Lower leg skin (tissue), 4 donors: ENCODE measurements around the gene FLNC. TPM values are rescaled to one million over a fixed set of nuclear protein-coding genes. Genes with fewer than 3 reads are reported as not detected.

Experiments used
- DNase-seq, 2 donors: peaks; one replicate each; pipeline ENCODE4 v3.0.0-alpha.2; 2019; ENCODE audit warnings: low spot score in 2 of 2
- H3K4me3 ChIP-seq: fragments of 200-600 bp; sonication (generic); 2 replicates; pipeline ENCODE4 v1.5.1; 2017; ENCODE audit warnings: mild to moderate bottlenecking, low read depth; ENCODE audit not compliant: poor library complexity, severe bottlenecking
- POLR2A ChIP-seq, 2 donors: fragments of 450-650 bp; IDR thresholded peaks; one replicate each; pipeline ENCODE4 v1.6.1; 2016 to 2017; ENCODE audit warnings: antibody characterized with exemption in 2 of 2, mild to moderate bottlenecking in 1 of 2, moderate library complexity in 1 of 2
- WGBS, 2 donors: methylation state at CpG; one replicate each; pipeline ENCODE4 v1.1.5; 2018; 5-methylcytosine and 5-hydroxymethylcytosine counted together
- intact Hi-C: fragments of 100-400 bp; cut with DNase I; formaldehyde crosslinking; loops from one replicate; pipeline ENCODE4 v1.15.0; 2023; ENCODE audit warnings: low total_unique reads
- total RNA-seq, 4 donors: library from RNA; depleted of rRNA; stranded (reverse); fragments of >200 nt; gene quantifications; one replicate each; pipeline ENCODE4 v1.1.0, GENCODE V29; 2016
- TF ChIP-seq, protein P1 (sequence below), 3 donors: fragments of 450-650 bp; IDR thresholded peaks; one replicate each; pipeline ENCODE4 v1.5.1; 2016; ENCODE audit warnings: antibody characterized with exemption in 3 of 3, mild to moderate bottlenecking in 3 of 3, moderate library complexity in 2 of 3

The FLNC gene
- total RNA-seq, 4 donors from 2014 or later = 5.0 to 11.1 (median 6.2) TPM

DNA sequence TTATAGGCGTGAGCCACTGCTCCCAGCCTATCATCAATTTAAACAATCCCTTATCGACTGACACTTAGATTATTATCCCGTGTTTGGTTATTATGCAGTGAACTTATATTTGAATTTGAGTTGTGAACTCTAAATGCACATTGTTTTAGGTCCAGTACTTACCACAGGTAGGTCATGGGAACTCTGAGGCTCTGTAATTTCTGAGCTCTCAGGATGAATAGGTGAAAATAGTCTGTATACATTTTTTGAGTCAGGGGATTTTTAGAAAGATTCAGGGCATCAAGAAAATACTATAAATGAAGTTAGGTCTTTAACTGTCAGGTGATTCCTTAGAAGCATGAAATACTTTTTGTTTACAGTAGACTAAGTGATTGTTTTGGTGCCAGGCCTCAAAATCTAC lies 29.6 kb upstream of the FLNC start:
- DNase-seq = no peak
- intact Hi-C loops = no loop called here
- H3K4me3 ChIP-seq = no peak overlapping the region
- 93 to 95% methylated on average over 3 of the region's 3 CpGs for WGBS, 2 donors
- no peak for TF ChIP-seq POLR2A (IDR thresholded peaks at IDR 0.05)
- TF ChIP-seq, protein P1, sequence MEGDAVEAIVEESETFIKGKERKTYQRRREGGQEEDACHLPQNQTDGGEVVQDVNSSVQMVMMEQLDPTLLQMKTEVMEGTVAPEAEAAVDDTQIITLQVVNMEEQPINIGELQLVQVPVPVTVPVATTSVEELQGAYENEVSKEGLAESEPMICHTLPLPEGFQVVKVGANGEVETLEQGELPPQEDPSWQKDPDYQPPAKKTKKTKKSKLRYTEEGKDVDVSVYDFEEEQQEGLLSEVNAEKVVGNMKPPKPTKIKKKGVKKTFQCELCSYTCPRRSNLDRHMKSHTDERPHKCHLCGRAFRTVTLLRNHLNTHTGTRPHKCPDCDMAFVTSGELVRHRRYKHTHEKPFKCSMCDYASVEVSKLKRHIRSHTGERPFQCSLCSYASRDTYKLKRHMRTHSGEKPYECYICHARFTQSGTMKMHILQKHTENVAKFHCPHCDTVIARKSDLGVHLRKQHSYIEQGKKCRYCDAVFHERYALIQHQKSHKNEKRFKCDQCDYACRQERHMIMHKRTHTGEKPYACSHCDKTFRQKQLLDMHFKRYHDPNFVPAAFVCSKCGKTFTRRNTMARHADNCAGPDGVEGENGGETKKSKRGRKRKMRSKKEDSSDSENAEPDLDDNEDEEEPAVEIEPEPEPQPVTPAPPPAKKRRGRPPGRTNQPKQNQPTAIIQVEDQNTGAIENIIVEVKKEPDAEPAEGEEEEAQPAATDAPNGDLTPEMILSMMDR (IDR thresholded peaks at IDR 0.05) = no peak

DNA sequence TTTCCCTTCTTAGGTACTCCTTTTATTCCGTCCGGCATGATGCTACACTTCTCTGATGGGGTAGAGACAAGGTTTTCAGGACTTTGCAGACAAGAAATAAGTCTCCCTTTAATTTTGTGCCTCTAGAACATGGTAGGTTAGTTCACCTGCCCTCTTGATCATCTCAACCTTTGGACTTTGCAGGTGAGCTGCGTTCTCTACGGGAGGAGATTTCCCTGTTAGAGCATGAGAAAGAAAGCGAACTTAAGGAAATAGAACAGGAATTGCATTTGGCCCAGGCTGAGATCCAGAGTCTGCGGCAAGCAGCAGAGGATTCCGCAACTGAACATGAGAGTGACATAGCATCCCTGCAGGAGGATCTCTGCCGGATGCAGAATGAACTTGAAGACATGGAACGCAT lies 29.2 kb upstream of the FLNC start:
- 96 to 98% methylated on average over 9 of the region's 9 CpGs for WGBS, 2 donors
- DNase-seq = peak in 1 of 2 donors; percentile 34
- no peak for TF ChIP-seq POLR2A (IDR thresholded peaks at IDR 0.05)
- TF ChIP-seq, protein P1 (IDR thresholded peaks at IDR 0.05) = no peak
- intact Hi-C loops = no loop called here
- no peak overlapping the region for H3K4me3 ChIP-seq

DNA sequence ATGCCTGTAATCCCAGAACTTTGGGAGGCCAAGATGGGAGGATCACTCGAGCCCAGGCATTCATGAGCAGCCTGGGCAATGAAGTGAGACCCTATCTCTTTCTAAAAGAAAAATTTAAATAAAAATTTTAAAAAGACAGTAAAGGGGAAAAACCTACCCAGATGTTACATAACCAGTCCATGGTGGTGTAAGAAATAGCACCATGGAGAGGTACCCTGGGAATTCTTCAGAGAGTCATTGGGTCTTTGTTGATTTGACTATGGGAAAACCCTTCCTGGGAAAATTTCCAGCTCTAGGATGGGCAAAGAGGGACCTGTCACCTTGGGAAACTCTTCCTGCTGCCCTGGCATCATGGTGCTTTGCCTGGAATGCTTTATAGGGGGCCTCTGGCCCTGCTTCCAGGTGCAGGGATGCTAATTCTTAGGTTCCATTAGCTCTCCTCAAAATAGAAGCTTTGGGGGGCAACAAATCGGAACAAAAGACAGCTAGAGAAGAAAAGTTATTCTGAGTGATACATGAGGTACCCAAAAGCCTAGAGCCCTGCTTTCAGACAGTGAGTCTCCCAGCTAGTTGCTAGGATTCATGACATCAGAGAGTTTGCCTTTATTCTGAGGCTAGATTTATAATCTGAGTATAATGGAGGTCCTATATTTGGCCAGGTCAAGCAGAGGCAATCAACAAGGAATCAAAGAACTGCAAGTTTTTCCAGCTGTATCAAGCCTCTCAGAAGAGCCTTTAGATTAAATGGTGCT lies 28.4 kb upstream of the FLNC start:
- TF ChIP-seq, protein P1 (IDR thresholded peaks at IDR 0.05) = no peak
- TF ChIP-seq POLR2A (IDR thresholded peaks at IDR 0.05) = no peak
- H3K4me3 ChIP-seq = no peak overlapping the region
- 98 to 100% methylated on average over 2 of the region's 2 CpGs for WGBS, 2 donors
- peak in 1 of 2 donors; percentile 17 for DNase-seq
- intact Hi-C loops = no loop called here

DNA sequence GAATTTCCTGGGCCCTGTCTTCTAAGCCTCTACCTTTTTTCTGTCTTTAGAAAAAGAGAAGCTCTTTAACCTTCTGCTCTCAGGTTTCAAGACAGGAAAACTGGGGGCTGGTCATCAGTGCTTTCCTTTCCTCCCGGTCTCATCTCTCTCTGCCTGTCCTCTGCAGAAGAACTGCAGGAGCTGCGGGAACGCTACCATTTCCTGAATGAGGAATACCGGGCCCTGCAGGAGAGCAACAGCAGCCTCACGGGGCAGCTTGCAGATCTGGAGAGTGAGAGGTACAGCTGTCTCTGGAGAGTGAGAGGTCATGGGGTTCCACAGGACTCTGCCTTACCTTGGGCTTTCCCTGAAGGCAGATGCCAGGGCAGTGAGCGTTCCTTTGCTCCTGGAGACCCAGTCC lies 25.7 kb upstream of the FLNC start:
- 88 to 91% methylated on average over 6 of the region's 6 CpGs for WGBS, 2 donors
- intact Hi-C loops = no loop called here
- TF ChIP-seq, protein P1 (IDR thresholded peaks at IDR 0.05) = no peak
- TF ChIP-seq POLR2A (IDR thresholded peaks at IDR 0.05) = no peak
- H3K4me3 ChIP-seq = no peak overlapping the region
- no peak for DNase-seq

DNA sequence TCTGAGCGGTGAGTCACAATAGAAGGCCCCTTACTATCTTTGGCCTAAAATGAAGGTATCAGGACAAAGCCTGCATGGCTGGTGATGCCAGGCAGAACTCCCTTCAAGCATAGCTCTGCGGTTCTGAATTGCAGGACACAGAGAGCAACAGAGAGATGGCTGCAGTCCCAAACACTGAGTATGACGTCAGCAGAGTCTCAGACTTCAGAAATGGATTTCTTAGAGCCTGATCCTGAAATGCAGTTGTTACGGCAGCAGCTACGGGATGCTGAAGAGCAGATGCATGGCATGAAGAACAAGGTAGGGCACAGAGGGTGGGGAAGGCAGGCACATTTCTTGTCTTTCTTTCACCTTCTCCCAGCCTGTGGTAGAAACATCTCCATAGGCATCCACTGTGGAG lies 25.0 kb upstream of the FLNC start:
- DNase-seq = no peak
- TF ChIP-seq POLR2A (IDR thresholded peaks at IDR 0.05) = no peak
- TF ChIP-seq, protein P1 (IDR thresholded peaks at IDR 0.05) = no peak
- no peak overlapping the region for H3K4me3 ChIP-seq
- WGBS, 2 donors = 91 to 94% methylated on average over 5 of the region's 5 CpGs
- intact Hi-C loops = no loop called here

DNA sequence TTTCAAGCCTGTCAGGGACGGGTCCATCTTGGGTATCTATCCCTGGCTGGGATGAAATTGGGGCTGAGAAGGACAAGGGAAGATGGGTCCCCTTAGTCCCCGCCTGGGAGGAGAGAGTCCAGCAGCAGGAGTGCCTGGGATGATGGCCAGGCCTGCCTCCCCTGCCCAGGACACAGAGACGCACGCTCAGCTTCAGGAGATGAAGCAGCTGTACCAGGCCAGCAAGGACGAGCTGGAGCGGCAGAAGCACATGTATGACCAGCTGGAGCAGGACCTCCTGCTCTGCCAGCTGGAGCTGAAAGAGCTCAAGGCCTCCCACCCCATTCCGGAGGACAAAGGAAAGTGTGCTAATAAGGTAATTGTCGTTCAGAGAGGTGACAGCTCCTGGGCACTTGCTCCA lies 23.0 kb upstream of the FLNC start:
- intact Hi-C loops = no loop called here
- no peak for DNase-seq
- TF ChIP-seq, protein P1 (IDR thresholded peaks at IDR 0.05) = no peak
- no peak for TF ChIP-seq POLR2A (IDR thresholded peaks at IDR 0.05)
- no peak overlapping the region for H3K4me3 ChIP-seq
- 88 to 94% methylated on average over 8 of the region's 8 CpGs for WGBS, 2 donors
